Measurements from ENCODE around the gene TTC27.

GRCh38 chr2:32721376-32721775 lies 93.5 kb downstream of the TTC27 start:
- TF ChIP-seq EZH2phosphoT487 (IDR thresholded peaks at IDR 0.05; ENCODE audit: insufficient read depth, low read depth) (no peak), EZH2 (IDR thresholded peaks at IDR 0.05; ENCODE audit: insufficient read depth, poor library complexity, severe bottlenecking) (no peak)
